Activated CD4-positive, alpha-beta memory T cell treated with anti-CD3 and anti-CD28 coated beads for 36 hours (primary cell): Measurements from ENCODE around the gene TSPAN11. TPM values are rescaled to one million over a fixed set of nuclear protein-coding genes. Genes with fewer than 3 reads are reported as not detected.

Source experiments
- CTCF ChIA-PET: fragments of 350-600 bp; sonication (Branson Sonifier 250); formaldehyde crosslinking; loops from one replicate; lab custom pipeline; 2021; ENCODE audit warnings: antibody characterized with exemption, inconsistent platforms; lab: Charles Lee
- POLR2A ChIA-PET: fragments of 350-600 bp; sonication (Branson Sonifier 250); formaldehyde crosslinking; loops from one replicate; lab custom pipeline; 2021; ENCODE audit warnings: antibody characterized with exemption; lab: Charles Lee
- DNase-seq: peaks from one replicate; pipeline ENCODE4 v3.0.0-alpha.2; 2020
- H3K27ac Mint-ChIP-seq: one replicate; pipeline ENCODE4 v1.8.0; 2021; ENCODE audit warnings: mixed read lengths
- H3K27me3 Mint-ChIP-seq: one replicate; pipeline ENCODE4 v1.8.0; 2021; ENCODE audit warnings: mixed read lengths
- H3K36me3 Mint-ChIP-seq: one replicate; pipeline ENCODE4 v1.8.0; 2021; ENCODE audit warnings: mixed read lengths
- H3K4me1 Mint-ChIP-seq: one replicate; pipeline ENCODE4 v1.8.0; 2021; ENCODE audit warnings: low read depth, mixed read lengths
- H3K4me3 Mint-ChIP-seq: one replicate; pipeline ENCODE4 v1.8.0; 2021; ENCODE audit warnings: mild to moderate bottlenecking, mixed read lengths
- H3K9me3 Mint-ChIP-seq: one replicate; pipeline ENCODE4 v1.8.0; 2021; ENCODE audit warnings: mixed read lengths
- intact Hi-C: fragments of 100-400 bp; cut with micrococcal nuclease; formaldehyde crosslinking; loops from one replicate; pipeline ENCODE4 v1.15.1; 2023
- total RNA-seq, 2 experiments: library from RNA; stranded (reverse); gene quantifications; one replicate each; pipeline ENCODE4 v1.2.3, GENCODE V29; 2021

The TSPAN11 gene
- total RNA-seq, 2 experiments from 2014 or later: not detected

DNA sequence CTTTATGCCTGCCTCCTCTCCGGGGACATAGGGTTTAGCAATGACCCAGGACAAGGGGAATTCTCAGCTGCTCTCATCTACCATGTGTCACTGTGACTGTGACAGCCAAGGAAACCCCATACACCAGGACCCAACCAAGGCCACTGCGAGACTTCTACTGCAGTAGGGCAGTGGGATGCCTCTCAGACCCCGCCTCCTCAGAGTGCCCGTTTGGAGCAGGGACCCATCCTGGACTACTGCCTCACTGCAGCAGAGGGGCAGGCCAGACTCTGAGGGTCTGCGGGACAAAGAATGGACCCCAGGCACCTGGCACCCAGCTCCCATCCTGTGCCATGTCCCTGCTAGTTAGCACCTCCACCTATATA is 75.8 kb downstream of the TSPAN11 start:
- Mint-ChIP-seq H3K27ac (no peak overlapping the region), H3K36me3 (no peaks in the 10 kb centered on the region), H3K4me3 (no peak overlapping the region), H3K4me1 (no peaks in the 10 kb centered on the region), H3K9me3 (no peaks in the 10 kb centered on the region), H3K27me3 (no peaks in the 10 kb centered on the region)
- ChIA-PET POLR2A (no interaction called here), CTCF (no interaction called here)
- intact Hi-C loops: no loop called here
- no peak for DNase-seq

DNA sequence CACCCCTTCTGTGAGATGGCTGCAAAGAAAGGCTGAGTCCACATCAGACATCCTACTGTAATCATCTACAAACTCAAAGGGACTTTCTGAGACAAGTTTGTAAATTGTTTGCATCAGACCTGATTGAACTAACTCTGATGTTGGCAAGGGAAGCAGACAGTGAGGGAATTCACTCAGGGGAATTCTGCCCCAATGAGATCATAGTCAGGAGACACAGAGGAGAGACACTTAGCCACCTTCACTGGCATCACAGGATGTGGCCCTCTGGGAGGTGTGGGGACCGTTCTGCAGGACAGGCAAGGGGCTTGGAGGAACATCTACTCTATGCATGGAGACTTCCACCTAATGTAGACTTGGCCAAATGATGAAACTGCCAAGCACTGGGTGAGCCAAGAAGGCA is 76.5 kb downstream of the TSPAN11 start:
- POLR2A ChIA-PET: no interaction called here
- no peaks in the 10 kb centered on the region for H3K27me3 Mint-ChIP-seq
- H3K27ac Mint-ChIP-seq: no peak overlapping the region
- no peak overlapping the region for H3K4me3 Mint-ChIP-seq
- CTCF ChIA-PET: no interaction called here
- no peaks in the 10 kb centered on the region for H3K36me3 Mint-ChIP-seq
- DNase-seq: no peak
- intact Hi-C loops: no loop called here
- H3K9me3 Mint-ChIP-seq: no peaks in the 10 kb centered on the region
- no peaks in the 10 kb centered on the region for H3K4me1 Mint-ChIP-seq

DNA sequence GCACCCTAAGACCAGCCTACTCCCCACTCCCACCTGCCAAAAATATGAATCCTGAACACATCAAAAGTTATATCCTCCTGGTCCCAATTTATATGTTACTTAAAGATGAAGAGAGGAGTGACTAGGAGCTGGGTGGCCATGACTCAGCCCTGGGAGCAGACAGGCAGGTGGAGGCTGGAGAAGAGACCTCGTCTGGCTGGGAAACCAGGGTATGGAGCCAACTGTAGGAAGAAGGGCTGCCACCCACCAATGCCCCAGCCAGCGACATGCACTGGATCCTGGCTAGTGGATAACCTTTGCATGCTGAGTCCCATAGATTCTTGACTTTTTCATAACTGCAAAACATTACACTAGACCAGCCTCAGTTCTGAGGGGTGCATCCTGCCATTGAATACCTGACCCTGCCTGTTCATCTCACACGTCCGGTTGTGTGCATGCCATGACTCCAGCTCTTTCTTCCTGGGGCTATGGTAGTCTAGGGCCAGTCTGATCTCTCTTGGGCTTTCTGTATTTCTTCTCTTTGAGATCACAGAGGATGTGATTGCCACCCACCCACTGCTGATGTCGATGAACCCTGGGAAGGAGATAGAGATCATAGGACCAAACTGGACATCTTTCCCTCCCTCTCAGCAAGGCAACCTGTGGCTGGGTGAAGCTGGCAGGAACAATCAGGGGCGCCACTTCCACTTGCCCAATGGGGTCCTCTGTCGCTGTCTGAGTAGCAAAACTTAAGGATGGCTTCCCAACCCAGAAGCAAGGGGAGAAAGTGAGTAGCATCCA is 77.5 kb downstream of the TSPAN11 start:
- Mint-ChIP-seq H3K9me3 (no peaks in the 10 kb centered on the region), H3K27me3 (no peaks in the 10 kb centered on the region), H3K27ac (no peak overlapping the region), H3K36me3 (no peaks in the 10 kb centered on the region), H3K4me1 (no peaks in the 10 kb centered on the region), H3K4me3 (no peak overlapping the region)
- POLR2A ChIA-PET: no interaction called here
- intact Hi-C loops: no loop called here
- CTCF ChIA-PET: no interaction called here
- DNase-seq: no peak

GRCh38 chr12:31004666-31005065 is 78.1 kb downstream of the TSPAN11 start:
- H3K27ac Mint-ChIP-seq: no peak overlapping the region
- no peak overlapping the region for H3K4me3 Mint-ChIP-seq
- no peaks in the 10 kb centered on the region for H3K4me1 Mint-ChIP-seq
- H3K27me3 Mint-ChIP-seq: no peaks in the 10 kb centered on the region
- ChIA-PET POLR2A (no interaction called here), CTCF (no interaction called here)
- no peaks in the 10 kb centered on the region for H3K36me3 Mint-ChIP-seq
- intact Hi-C loops: no loop called here
- DNase-seq: peak; percentile 6
- no peaks in the 10 kb centered on the region for H3K9me3 Mint-ChIP-seq

- no peaks in the 10 kb centered on the region for H3K27me3 Mint-ChIP-seq
- CTCF ChIA-PET: no interaction called here
- H3K36me3 Mint-ChIP-seq: no peaks in the 10 kb centered on the region
- intact Hi-C loops: no loop called here
- no peak overlapping the region for H3K4me3 Mint-ChIP-seq
- no peaks in the 10 kb centered on the region for H3K9me3 Mint-ChIP-seq
- H3K4me1 Mint-ChIP-seq: no peaks in the 10 kb centered on the region
- DNase-seq: peak; percentile 5
- POLR2A ChIA-PET: no interaction called here
- H3K27ac Mint-ChIP-seq: no peak overlapping the region
These were observed 78.9 kb downstream of the TSPAN11 start for GRCh38 chr12:31005256-31005943.

- peak; percentile 6 for DNase-seq
- Mint-ChIP-seq H3K36me3 (no peaks in the 10 kb centered on the region), H3K4me3 (no peak overlapping the region), H3K27ac (no peak overlapping the region), H3K9me3 (no peaks in the 10 kb centered on the region), H3K4me1 (no peaks in the 10 kb centered on the region), H3K27me3 (no peaks in the 10 kb centered on the region)
- ChIA-PET CTCF (no interaction called here), POLR2A (no interaction called here)
- intact Hi-C loops: no loop called here
These were observed 79.4 kb downstream of the TSPAN11 start for GRCh38 chr12:31005944-31006361.

DNA sequence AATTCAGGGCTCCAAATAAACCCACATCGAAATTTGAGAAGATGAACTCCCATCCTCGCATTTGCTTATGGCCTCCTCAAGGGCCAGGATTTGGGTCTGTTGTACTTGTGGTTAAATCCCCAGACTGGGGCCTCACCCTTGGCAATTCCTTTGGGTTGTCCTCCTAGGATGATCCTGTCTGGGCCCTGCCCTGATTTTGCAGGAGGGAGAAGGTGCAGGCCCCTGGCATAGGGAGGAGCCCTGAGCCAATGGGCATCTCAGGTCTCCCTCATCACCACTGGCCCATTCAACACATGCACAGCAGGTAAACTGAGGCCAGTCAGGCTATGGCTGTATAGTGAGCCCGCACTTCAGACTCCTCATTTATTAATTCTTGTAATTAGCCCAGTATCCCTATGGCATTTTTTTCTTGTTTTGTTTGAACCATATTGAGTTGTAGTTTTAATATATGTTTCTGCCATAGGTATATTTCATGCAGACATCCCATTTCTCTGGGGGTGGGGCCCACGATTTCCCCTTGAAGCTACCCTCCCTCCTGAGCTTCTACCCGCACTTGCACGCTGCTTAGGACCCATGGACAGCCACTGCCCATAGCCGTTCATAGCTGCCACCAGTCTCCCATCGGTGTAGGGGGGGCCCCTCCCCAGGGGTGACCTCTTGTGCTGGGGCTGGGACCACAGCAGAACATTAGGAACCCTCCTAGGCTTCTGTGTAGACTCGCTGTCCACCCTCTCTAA is 80.0 kb downstream of the TSPAN11 start:
- CTCF ChIA-PET: no interaction called here

DNA sequence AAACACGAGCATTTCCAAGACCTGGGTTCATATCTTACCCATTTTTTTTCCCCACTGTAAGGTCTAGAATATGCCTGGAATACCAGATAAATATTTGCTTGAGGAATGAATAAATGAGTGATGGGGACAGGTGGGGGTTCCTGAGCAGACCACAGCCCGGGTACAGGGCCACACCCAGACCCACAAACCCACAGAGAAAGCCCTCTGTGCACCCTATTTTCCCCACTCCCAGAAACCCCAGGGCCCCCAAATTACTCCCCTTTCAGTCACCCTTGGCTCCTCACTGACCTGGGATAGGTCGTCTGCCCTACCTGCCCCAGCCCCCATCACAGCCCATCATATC is 80.6 kb downstream of the TSPAN11 start:
- intact Hi-C loops: no loop called here
- H3K9me3 Mint-ChIP-seq: no peaks in the 10 kb centered on the region
- ChIA-PET POLR2A (no interaction called here), CTCF (no interaction called here)
- H3K27me3 Mint-ChIP-seq: peaks cover under 1% of the 10 kb centered on the region
- H3K27ac Mint-ChIP-seq: no peak overlapping the region
- no peak overlapping the region for H3K4me3 Mint-ChIP-seq
- no peak for DNase-seq
- no peaks in the 10 kb centered on the region for H3K36me3 Mint-ChIP-seq
- no peaks in the 10 kb centered on the region for H3K4me1 Mint-ChIP-seq

More for the DNA sequence above, 80.0 kb downstream of the TSPAN11 start:
- Mint-ChIP-seq H3K4me1 (no peaks in the 10 kb centered on the region), H3K27me3 (no peaks in the 10 kb centered on the region), H3K27ac (no peak overlapping the region), H3K36me3 (no peaks in the 10 kb centered on the region), H3K4me3 (no peak overlapping the region), H3K9me3 (no peaks in the 10 kb centered on the region)
- no peak for DNase-seq
- POLR2A ChIA-PET: no interaction called here
- intact Hi-C loops: no loop called here

- Mint-ChIP-seq H3K27ac (no peak overlapping the region), H3K4me1 (no peaks in the 10 kb centered on the region), H3K36me3 (no peaks in the 10 kb centered on the region), H3K9me3 (no peaks in the 10 kb centered on the region), H3K4me3 (no peak overlapping the region), H3K27me3 (peaks cover 7% of the 10 kb centered on the region)
- ChIA-PET POLR2A (no interaction called here), CTCF (no interaction called here)
- intact Hi-C loops: no loop called here
- no peak for DNase-seq
These were observed 81.2 kb downstream of the TSPAN11 start for GRCh38 chr12:31007636-31008175.

- peaks cover 10% of the 10 kb centered on the region for H3K27me3 Mint-ChIP-seq
These were observed 81.8 kb downstream of the TSPAN11 start for GRCh38 chr12:31008241-31008761.

DNA sequence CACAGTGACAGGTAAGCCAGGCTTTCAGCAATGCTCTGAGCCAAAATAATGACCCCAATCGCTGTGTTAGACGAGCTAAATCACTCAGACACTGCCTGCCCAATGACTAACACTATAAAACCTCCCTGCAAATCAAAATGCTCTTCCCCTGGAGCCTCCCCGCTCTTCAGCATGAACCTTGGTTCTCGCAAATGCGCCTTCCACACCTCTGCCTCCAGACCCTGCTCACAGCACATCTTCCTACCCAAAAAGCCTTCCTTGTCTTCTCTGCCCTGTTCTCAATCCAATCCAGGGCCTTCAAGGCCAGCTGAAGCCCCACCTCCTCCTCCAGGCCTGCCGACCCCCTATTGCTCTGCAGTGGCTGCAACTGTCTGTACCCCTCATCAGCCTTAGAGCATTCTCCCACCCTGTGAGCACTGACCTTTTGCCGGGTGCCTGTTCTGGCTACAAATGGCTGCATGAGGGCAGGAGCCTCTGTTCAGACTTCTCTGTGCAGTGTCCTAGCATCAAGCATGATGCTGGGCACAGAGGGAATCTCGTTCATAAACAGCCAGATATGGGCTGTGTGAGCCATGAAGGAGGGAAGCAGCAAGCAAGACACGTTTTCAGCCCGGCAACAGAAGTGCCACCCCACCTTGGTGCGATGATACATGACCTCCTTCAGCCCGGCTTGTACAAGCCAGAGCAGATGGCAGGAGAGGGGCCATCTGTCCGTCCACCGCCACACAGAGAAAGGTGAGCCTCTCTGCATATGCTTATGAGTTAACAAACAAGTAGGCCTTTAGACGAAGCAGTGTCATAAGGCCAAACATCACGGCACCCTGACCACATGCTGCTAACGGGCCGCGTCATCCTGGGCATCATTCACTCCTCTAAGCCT is 82.7 kb downstream of the TSPAN11 start:
- no peak overlapping the region for H3K4me3 Mint-ChIP-seq

More at GRCh38 chr12:31008241-31008761, 81.8 kb downstream of the TSPAN11 start:
- intact Hi-C loops: no loop called here
- H3K4me3 Mint-ChIP-seq: no peak overlapping the region
- no peaks in the 10 kb centered on the region for H3K36me3 Mint-ChIP-seq
- POLR2A ChIA-PET: no interaction called here
- no peaks in the 10 kb centered on the region for H3K9me3 Mint-ChIP-seq
- no peak overlapping the region for H3K27ac Mint-ChIP-seq
- CTCF ChIA-PET: no interaction called here
- H3K4me1 Mint-ChIP-seq: no peaks in the 10 kb centered on the region
- peak; percentile 3 for DNase-seq

More for the DNA sequence above, 82.7 kb downstream of the TSPAN11 start:
- H3K4me1 Mint-ChIP-seq: no peaks in the 10 kb centered on the region
- H3K27ac Mint-ChIP-seq: no peak overlapping the region
- peak; percentile 2 for DNase-seq
- POLR2A ChIA-PET: no interaction called here
- peaks cover 10% of the 10 kb centered on the region for H3K27me3 Mint-ChIP-seq
- no peaks in the 10 kb centered on the region for H3K36me3 Mint-ChIP-seq
- intact Hi-C loops: no loop called here
- no peaks in the 10 kb centered on the region for H3K9me3 Mint-ChIP-seq
- CTCF ChIA-PET: no interaction called here
